Iris pigment epithelial cell (primary cell): ENCODE results near the gene PRAC2.
A peak's percentile ranks its signal among the peaks of the same experiment; 100 is the strongest.
"Not testable (repeated sequence)": the region's sequence is repeated elsewhere in the genome, so short reads cannot be mapped to it uniquely, and the experiment has no call there.

ENCODE experiments used
- DNase-seq: peaks from one replicate; pipeline ENCODE4 v3.0.0-alpha.2; 2011; ENCODE audit warnings: low read depth

The PRAC2 gene

DNA sequence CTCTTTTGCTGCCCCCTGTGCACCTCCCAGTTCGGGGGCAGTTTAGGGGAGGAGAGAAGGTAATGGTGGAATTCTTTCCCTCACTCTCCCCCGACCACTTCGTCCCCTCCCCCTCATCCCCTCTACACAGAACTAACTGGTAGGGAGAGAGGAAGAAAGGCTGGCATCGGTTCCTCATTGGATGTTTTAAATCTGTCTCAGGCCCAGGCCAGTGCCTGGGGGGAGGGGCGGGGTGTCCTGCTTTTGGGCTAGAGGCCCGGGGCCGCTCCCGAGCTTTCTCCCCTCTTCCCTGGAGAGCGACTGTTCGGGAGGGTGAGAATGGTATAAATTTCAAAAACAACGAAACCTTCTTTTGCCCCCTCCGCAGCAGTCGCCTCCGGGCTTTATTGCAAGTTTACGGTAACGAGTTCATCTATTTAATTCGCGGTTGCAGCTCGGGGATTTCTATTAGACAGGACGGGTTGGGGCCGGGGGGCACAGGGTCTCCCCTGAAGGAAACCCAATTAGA lies at the start of gene PRAC2:
TSS of gene PRAC2 (plus strand) at position 271 of the 508 bp plus-strand sequence. CDS start 1,226 bp downstream, outside the sequence.
- DNase-seq = no peak

DNA sequence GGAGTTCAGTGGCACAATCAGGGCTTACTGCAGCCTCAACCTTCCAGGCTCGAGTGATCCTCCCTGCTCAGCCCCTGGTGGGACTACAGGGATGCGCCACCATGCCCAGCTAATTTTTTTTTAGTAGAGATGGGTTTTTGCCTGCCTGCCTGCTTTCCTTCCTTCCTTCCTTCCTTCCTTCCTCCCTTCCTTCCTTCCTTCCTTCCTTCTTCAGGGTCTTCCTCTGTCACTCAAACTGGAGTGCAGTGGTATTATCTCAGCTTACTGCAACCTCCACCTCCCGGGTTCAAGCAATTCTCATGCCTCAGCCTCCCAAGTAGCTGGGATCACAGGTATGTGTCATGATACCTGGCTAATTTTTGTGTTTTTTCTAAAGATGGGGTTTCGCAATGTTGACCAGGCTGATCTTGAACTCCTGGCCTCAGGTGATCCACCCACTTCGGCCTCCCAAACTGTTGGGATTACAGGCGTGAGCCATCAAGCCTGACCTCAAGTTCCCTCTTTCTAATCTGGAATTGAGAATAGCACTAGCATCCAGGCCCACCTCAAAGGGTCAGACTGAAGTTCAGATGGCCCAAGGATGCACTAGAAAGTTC lies 45.9 kb upstream of the PRAC2 start:
- DNase-seq = no peak

DNA sequence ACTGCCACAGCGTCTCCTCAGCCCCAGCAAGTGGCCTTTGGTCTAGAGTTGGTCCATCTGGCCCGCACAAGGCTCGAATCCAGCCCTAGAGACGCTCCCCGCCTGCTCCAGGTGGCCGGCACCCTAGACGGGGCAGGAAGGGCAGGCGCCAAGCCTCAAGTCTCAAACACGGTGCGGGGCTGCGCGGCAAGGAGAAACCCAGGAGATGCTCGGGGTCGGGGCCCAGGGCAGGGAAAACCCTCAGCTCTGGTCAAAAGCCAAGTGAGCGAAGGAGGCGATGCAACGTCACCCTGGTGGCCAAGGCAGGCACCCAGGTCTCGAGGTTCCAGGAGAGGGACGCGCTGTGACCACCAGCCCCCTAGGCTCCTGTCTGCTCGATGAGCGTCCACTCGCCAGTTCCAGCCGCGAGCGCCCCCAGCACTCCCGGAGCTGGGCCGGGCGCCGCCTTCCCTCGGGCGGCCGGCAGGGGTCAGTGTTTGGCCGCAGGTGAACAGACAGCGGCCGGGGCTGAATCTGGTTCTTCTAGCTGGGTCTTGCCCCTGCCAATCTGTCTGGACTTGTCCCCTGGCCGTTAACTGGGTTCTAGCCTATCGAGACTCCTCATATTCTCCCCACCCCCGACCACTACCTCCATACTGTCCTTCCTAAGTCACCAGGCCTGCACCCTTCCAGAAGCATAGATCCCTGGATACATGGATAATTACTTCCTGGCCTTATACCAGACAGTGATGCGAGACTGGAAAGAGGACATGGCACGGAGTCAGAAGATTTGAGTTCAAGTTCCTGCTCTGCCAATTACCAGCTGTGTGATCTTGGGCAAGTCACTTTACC lies 44.6 kb upstream of the PRAC2 start:
- peak; percentile 39 for DNase-seq

DNA sequence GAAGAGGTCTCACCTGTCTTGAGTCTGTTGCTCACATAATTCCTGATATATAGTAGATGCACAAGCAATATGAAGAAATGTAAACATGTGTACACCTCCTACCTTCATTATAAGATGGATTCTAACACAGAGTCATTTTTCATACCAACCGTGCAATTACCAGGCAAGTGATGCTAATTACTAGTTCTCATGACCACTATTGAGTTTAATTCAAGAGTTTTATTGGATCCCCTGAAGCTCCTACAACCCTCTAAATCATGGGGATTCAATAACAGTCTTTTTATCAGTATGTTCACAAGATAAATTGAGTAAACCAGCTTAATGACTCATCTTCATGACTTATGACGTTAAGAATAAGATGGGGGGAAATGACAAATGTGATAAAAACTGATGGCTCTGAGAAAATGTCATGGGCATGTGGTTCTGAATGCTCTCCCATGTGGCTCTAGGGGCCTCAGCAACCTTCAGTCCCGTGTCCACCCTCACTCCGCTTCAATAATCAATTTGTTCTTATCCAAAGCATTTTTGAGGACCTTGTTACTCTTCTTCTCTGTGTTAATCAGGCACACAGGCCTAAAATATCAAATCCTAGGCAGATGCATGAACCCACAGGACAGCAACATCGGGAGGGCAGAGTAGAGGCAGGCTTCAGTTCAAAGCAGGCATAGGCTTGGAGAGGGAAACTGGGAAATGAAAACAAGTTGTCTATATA lies 43.4 kb upstream of the PRAC2 start:
- peak; percentile 2 for DNase-seq

DNA sequence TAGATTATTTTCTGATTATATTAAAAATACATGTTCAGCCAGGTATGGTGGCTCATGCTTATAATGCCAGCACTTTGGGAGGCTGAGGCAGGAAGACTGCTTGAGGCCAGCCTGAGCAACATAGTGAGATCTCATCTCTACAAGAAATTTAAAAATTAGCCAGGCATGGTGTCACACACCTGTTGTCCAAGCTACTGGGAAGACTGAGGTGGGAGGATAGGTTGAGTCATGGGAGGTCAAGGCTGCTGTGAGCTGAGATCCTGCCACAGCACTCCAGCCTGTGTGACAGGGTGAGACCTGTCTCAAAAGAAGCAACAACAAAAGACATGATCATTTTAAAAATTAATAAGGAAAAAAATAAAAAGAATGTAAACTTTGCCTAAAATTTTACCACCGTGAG lies 41.4 kb upstream of the PRAC2 start:
- DNase-seq = no peak

DNA sequence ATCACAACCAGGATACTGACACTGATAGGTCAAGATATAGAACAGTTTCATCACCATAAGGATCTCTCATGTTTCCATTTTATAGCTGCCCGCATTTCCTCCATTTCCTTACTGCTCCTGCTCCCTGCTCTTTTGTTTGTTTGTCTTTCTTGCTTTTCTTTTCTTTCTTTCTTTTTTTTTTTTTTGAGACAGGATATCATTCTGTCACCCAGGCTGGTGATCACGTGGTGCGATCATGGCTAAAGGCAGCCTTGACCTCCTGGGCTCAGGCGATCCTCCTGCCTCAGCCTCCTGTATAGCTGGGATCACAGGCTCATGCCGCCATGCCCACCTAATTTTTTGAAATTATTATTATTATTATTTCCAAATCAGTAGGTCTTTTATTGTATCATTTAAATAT lies 32.3 kb upstream of the PRAC2 start:
- no peak for DNase-seq

DNA sequence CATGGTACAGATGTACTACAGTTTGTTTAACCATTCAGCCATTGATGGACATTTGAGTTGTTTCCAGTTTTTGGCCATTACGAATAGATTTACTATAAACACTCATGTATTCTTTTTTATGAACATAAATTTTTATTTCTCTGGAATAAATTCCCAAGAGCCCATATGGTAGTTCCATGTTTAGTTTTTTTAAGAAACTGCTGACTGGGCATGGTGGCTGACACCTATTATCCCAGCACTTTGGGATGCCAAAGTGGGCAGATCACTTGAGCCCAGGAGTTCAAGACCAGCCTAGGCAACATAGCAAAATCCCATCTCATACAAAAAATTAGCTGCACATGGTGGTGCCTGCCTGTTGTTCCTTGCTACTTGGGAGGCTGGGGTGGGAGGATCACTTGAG lies 30.9 kb upstream of the PRAC2 start:
- DNase-seq = no peak

DNA sequence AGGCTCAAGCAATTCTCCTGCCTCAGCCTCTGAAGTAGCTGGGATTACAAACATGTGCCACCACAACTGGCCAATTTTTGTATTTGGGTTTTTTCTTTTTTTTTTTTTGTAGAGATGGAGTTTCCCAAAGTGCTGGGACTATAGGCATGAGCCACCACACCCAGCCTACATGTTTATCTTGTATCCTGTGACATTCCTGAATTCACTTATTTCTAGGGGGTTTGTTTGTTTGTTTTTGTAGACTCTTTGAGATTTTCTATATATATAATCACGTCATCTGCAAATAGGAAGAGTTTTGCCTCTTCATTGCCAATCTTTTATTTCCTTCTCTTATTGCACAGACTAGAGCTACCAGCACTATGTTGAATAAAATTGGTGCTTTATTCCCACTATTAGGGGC lies 29.8 kb upstream of the PRAC2 start:
- no peak for DNase-seq

DNA sequence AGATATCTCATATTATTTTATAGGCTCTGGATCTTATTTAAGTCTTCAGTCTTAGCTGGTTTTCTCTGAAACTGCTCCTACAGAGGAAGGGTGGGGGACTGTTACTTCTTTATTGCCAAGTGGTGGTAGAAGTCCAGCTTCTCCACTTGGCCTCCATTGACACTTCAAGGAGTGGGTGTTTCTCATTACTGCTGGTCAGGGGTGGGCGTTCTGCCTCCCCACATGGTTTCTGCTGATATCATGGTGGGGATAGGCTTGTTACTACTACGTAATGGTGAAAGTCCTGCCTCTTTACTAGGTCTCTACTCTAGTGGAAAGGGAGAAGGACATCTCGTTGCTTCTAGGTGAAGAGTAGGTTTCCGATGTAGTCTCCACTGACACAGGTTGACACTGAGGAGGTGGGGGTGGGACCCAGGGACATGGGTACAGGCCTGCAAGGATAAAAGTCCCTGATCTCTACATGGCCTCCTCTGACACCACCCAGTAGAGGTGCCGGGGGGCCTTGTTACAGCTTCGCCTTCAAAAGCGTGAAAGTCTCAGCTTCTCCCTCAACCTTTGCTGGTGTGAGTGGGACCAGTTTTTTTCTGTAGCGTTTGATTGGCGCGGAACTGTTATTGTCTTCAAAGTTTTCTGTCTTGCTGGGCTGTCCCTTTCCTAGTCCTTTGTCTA lies 21.0 kb upstream of the PRAC2 start:
- DNase-seq = no peak

DNA sequence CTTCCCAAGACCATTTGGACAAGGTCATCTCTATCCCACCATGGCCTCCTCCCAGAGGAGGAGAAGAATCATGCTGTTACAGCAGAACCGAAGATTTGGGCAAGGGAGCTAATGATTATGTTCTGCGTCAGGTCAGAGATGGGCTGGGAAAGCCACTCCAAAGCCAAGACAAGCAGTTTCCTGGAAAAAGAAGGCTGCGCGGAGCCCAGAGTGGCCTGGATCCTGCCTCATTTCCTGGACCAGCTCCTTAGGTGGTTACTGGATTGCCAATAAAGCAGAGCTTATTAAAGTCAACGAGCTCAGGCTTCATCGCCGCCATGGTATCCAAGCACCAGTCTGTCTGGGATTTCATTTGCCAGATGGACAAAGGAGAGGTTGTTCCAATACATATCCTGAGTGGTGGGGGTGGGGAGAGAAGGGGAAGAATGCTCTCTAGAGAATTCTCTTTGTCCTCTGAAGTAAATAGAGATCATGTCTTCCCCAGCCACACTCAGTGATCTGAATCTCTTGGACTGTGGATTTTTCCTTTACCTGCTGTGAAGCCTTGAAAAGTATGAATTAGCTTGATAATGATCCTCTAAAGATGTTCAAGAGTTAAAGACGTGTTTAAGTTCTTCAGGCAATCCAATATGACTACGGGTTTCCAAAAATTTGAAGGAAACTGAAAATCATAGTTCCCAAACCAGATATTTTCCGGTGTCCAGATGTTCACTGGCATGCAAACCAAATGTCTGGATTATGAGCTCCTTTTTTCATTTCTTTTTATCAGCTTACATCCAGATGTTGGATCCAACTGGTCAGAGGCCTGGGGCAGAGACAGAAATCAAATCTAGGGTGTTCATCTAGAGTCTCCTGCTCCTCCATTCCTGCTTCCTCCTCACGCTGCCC lies 18.4 kb upstream of the PRAC2 start:
- DNase-seq = no peak

DNA sequence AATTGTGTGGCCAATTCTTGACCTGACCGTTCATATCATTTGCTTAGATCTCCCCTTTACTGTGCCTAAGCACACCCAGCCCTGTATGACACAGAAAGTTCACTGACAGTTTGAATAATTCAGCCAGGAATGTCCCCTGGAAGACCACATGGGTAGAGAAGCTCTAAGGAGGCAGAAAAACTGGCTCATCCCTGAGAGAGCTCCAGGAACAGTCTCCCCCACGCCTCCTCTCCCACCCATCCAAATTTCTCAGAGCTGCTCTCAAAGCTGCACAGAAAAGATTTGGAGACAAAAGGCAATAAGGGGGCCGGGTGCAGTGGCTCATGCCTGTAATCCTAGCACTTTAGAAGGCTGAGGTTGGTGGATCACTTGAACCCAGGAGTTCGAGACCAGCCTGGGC lies 11.9 kb upstream of the PRAC2 start:
- DNase-seq = no peak

DNA sequence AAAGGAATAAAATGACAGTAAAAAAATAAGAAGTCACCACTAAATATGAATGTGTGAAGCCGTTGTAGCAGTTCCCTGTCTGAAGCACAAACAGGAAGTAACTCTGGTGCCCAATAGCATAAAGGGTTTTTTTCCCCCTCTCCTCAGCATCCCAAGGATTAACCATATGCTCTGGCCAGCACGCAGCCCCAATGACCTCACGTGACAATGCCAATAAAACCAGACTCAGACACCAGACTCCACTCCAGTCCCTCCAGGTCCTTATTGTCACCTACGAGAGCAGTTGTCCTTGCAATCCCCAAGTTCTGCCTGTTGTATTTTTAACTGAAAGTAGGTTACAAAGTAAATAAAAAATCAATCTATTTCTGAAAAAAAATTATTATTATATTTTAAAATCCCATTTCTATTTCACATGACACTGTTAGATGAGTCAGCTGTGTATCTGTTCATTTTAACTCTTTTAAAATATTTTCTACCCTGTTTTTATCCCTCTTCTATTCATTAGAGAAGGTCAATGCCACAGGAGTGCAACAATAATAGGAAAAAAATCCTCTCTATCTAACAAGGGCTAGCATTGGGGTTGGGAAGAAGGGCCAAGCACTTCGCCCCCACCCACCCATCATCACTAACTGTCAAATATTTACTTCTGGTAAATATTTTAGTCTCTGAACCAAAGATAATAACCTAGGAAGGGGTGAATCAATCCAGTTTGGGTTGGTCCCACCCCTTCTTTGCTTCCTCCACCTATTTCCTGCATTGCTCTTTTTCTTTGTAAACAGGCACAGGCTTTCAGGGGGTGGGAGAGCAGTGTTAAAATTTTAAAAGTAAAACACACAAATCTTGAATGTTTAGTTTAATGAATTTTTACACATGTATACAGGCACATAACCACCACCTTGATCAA lies 7.2 kb upstream of the PRAC2 start:
- no peak for DNase-seq

DNA sequence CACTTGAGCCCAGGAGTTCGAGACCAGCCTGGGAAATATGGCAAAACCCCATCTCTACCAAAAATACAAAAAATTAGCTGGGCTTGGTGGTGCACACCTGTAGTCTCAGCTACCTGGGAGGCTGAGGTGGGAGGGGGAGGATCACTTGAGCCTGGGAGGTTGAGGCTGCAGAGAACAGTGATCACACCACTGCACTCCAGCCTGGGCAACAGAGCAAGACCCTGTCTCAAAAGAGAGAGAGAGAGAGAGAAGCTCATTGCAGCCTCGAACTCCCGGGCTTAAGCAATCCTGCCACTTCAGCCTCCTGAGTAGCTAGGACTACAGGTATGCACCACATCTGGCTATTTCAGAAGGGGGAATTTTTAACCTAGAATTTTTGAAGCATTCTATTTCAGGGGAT lies 6.4 kb upstream of the PRAC2 start:
- DNase-seq = not testable (repeated sequence)

DNA sequence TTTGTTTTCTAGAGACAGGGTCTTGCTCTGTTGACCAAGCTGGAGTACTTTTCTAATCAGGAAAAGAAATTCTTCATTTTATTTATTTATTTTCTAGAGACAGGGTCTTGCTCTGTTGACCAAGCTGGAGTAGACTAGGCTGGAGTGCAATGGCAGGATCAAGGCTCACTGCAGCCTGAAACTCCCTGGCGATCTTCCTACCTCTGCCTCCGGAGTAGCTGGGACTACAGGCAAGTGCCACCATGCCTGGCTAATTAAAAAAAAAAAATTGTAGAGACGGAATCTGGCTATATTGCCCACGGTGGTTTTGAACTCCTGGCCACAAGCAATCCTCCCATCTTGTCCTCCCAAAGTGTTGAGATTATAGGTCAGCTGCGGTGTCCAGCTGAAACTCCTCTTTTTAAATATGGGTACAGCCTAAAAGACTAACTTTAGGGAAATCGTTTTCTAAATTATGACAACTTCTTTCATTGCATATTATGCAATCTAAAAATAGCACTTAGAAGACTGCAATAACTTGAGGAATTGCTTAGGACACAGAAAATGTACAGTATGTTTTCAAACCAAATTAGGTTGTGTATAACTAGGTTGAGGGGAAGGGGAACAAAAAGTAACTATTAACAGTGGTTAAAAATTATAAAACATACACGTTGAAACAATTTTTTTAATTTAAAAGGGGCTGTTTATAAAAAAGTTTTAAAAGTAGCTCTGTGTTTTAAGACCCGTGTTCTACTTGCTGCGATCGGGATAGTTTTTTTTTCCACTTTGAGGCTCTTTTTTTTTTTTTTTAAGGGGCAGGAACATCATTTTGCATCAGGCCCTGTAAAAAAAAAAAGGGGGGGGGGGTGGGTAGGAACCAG lies 5.4 kb upstream of the PRAC2 start:
- no peak for DNase-seq

DNA sequence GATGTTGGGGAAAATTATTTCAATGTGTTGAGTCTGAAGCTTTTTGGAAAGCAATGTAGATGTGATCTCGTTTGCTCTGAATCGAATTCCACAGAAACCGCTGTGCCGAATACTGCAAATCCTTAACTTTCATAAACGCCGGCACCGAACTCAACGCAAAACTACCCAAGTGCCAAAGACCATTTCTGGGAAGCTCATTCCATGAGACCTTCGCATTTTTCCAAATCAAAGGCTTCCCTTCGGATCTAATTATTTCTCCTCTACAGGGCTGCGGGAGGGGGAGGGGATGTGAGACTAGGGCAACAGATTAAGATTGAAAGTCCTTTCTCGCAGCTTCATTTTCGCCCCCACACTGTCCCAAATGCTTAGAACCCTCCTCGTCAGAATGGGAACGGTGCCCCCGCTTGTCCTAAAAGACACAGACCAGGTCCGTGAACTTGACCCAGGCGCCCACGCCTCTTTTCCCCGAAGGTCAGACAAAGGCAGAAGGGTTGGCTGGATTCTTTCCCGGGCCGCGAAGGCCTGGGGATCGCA lies 4.7 kb upstream of the PRAC2 start:
- DNase-seq = no peak

DNA sequence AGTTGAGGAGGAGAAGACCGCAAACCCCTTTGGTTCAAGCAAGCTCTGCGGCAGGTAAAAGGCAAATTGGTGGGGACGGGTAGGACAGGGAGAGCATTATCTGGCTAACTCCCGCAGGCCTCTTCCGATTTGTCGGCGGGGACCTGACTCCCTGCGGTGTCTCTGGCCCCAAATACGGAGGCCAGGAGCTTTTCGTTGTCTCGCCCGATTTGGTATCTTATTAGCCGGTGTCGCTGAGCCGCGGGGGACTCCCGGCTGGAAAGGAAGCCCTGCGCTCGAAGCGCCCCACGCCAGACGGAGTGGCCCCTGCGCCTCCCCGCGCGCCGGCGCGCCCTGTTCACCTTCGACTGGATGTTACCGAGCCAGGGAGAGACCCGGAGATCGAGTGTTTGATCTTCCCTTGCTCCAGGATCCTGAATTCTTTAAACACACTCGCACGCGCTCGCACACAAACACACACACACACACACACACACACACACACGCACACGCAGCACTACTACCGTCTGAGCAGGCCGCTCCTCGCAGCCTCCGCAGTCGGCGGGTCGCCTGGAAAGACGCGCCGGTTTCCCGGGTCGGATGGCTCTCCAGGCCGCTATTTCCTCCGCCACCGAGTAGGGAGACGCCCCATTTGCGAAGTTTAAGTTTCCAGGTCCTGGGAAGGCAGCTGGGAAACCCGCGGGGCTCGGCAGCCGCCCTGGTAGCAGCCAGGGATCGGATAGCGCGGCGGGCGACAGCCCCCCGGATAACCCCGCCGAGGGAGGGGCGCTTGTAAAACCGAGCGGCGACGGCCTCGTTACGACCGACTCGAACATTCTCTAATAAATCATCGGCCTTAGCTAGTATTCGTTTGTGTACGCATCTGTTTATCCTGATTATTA lies 4.0 kb upstream of the PRAC2 start:
- no peak for DNase-seq

DNA sequence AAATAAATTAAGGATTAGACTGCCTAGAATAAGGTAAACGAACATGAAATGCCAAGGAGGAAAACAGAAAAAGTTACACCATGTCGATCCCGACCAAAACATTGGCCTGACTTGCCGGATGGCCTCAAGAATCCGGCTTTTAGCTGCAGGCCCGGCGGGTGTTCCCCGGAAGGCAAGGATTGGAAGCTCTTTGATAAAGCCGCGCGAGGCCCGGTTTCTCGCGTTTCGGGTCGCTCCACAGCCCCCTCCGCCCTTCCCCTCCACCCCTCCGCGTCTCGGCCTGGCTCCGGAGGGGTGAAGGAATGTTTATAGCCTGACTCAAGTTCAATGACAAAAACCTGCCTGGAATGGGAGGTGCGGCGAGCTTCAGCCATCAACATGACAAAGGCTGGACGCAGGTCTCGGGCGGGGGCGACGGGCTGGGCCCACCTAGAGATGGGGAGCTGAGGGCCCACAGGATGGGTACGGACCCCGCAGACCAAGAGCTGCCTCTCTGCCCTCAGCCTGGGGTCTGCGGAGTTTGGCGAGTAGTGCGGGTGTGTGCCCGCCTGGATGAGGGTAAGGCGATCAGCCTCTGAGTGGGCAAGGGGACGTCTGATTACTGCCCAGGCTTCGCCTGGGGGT lies 3.2 kb upstream of the PRAC2 start:
- no peak for DNase-seq
